GM21367 (cell line): ENCODE measurements around the gene HAND2.
A peak's percentile ranks its signal among the peaks of the same experiment; 100 is the strongest.

Experiments
- ATAC-seq: cut with Tn5 transposase; IDR thresholded peaks from one replicate; pipeline ENCODE4 v1.9.1; 2021; ENCODE audit not compliant: unreplicated experiment

The HAND2 gene

DNA sequence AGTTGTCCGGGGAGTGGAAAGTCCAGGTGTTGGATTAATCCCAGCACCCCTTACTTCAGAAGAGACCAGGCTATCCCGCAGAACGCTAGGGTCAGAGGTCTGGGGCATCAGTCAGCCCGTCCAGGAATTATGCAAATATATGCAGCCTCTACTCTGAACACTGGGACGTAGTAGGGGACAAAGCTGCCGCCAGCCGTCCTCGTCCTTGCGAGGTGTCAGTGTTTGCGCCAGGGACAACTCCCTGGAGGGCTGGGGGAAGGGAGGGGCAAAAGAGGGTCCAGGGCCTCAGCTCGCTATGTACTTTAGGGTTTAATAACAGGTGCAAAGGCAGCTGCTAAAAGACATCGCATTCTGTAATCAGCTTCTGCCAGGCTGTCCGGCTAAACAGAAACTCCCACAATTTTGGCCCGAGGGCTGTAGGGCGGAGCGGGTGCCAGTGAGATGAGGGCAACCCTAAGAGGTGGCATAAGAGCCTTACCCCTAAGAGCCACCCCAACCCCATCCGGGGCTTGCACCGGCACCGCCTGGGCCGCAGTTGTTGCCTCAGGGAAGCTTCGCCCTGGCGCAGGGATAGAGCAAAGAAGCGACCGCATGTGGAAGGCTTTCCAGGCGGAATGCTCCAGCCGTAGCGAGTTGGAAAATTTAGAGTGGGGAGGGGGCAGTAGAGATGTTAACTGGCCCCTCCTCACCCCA lies 8.4 kb downstream of the HAND2 start:
- no peak for ATAC-seq

DNA sequence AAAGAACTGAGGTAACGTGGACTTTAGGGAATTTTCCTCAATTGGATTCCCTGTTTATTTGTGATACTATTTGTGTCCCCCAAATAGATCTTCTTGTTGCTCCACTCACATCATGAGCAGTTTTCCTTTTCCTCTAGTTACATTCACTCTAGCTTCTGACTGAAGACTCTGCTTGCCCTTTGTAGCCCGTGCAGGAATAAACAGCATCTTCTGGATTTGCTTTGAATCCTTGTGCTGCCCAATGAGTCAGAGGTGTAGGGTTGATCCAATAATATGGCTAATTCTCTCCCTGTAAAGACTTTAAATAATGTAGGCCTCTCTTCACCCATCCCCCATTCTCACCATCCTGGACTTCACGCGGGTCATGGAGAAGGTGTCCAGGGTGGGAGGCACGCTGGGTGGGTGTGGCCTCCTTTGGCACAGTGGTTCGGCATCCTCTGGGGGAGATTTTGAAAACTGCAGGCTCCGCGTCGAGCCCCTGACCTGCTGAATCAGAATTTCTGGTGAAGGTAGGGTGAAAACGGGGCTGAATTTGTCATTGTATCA lies 9.0 kb downstream of the HAND2 start:
- ATAC-seq = no peak

DNA sequence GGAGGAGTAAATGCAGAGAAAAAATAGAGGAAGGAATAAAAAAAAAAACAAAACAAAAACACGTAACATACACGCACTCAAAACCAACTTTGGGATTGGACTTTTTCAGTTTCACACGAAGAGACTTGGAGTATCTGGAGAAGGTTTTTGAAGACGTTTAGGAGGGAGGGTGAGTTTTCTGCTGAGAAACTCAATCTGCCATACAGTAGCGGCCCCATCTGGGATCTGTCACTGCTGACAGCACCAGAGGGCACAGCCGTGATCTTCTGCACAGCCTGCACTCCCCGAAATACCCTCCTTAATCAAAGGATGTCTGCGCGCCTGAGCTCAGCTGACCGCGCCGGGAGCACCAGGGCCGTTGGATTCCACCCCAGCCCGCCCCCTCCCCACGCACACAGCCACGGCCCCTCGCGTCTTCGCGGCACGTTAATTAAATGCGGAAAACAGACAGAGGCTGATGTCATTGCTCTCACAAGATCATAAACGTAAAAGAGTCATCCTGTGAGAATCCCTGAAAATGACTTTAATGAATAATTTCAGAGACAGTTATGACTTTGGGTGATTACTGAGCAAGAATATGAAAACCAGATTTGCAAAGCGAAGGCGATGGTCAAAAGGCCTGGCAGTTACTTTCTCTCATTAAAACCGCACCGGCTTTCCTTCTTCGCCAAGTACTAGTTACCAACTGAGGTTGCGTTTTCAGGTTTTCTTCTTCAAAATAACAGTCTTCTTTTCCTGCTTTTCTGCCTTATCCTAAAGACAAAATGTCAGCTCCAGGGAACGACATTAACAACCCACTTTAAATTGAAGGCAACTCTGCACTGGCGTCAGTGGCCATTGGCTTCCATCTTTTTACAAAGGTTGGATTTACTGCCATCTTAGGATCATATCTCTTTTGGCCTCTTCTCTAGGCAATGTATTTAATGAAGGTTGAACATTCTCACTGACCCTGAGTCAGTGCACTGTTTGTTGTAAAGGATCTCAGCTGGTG lies 10.6 kb downstream of the HAND2 start:
- no peak for ATAC-seq

DNA sequence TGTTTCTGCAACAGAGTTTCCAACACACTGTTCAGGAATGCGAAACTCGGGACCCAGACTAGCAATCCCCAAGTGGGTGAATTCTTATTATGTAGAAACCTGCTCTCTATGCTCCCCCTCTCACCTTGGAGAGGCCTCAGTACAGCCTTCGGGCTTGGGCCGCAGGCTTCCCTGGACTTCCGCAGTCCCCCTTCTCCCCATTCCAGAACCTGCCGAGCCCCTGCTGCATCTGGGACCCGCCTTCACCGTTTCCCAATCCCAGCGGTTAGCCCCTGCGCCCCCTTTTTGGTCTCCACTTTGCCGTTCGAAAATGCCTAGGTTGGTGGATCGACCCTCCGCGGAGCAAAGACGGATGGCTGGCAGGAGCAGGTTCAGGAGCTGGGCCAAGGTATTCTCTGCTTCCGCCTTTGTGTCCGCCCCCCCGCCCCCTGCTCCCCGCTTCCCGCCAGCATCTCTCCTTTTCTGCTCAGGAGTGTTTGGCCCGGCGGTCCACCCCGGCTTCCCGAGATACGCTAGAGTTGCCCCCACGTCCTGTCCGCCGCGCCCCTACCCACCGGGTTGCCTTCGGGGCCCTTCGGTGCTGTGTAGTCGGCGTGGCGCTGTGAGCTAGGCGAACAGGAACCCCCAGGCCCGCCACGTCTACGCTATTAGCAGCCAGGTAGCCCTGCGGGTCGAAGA lies 11.5 kb downstream of the HAND2 start:
- ATAC-seq = no peak

DNA sequence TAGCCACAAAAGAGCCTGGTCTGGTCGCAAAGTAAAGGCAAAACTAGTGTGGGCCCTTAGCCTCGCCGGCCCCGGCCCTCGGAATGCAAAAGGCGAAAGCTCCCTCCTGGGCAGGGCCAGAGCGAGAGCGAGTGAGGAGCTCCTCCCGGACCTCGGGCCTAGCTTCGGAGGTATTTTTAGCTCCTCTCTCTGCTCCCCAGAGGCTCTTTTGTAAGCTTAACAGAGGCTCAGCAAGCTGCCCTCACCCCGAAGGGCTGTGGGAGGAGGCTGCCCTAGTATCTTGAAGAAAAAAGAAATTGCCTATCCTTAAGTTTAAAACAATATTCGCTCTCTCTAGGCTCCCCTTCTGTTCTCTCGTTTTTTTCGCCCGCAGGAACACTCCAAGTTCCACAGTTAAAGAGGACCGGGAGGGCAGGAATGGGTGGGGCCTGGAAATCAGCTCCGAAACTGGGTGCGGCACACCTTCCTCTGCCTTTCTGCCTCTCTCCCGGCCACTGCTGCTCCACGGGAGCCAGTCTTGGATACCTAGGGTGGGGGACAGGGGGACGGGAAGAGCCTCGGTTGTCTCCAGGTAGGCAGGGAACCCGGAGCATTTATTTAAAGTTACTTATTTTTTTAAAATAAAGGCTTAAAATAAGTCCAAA lies 12.1 kb downstream of the HAND2 start:
- ATAC-seq = no peak

DNA sequence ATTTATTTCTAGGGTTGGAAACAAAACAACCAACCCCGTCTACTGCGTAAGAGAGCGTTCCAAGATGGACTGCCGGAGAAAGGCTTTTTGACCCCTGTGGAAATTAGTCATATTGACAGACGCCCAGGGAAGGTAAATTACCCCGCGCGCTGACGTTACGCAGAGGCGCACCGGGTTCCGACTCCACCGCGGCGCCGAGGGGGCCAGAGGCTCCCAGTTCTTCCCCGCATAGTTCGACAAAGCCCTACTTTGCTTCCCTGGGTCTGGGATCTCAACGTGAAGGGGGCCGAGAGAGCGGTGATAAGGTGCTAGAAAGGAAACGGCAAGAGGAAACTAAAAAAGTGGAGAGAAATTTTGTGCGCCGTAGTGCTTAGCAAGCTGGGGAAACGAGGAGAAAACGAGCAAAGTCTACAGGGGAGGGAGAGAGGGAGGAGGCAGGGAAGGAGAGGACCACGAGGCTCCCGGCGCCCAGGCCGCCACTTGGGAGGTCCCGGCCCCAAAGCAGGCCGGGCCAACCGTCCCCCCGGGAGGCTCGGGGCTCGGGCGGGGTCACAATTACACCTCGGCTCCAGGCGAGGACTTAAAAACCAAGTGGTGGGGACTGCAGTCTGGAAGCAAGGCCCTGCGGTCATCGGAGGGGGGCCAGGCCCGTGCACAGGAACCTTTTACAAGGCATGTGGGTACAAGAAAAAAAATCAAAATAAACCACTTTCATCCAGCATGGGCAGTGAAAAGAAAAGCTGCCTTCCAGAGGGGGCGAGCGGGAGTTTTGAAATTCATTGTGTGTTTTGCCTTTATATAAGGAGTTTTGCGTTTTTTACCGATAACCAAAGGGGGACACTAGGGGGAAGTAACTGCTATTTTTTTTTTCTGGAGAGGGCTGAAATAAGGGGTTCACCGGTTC lies 13.2 kb downstream of the HAND2 start:
- no peak for ATAC-seq

DNA sequence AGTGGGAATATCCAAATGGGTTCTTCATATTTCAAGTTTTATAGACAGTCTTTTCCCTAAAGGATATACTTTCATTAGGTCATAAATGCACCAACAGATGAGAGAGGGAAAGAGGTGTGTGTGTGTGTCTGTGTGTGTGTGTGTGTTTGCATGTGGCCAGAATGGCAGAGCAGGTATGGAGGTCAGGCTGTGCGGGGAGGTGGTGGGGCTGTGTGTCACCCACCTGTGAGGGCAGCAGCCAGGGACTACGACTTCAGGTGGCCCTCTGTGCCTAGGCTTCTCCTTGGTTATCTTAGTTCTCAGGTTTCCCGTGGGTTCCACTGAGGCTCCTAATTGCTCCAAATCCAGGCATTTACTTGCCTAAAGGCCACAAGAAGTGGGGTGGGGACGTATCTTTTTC lies 14.6 kb downstream of the HAND2 start:
- no peak for ATAC-seq

DNA sequence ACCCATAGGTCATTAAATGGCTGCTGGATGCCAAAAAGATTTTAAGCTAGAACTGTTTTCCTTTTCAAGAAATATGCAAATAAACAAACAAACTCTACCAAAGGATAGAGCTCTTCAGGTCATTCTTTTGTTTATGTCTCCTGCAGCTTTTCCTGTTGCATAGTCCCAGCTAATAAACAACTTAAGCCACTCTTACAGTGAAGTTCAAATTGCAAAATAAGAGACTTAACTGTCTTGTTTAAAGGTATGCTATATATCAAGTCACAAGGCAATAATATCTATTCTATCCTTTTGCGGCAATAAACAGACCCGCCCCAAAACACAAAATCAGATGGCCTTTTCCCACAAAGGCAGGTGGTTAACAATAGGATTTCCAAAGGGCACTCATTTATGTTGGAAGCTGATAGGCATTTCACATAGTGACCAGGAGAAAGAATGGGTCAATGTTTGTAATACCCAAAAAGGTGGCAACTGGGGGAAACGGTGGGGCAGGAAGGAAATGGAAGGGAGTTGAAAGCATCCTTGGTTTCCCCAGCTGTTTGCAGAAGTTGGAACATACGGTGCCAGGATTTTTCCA lies 15.3 kb downstream of the HAND2 start:
- no peak for ATAC-seq

DNA sequence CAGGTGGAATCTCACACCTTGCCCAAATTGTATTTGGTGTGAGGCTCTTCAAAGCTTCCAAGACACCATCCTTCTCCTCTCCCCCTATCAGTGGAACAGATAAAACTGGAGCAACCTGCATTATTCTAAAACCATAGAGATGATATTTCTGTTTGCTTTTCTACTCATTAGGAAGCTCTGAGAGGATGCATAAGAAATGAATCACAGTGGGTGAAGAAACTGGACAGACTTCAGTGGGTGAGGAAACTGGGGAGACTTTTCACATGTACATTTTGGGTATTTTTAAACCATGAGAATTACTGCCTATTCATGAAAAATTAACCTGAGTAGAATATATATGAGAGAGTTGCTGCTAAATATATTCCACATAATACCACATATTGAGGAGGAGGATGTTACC lies 16.4 kb downstream of the HAND2 start:
- no peak for ATAC-seq

DNA sequence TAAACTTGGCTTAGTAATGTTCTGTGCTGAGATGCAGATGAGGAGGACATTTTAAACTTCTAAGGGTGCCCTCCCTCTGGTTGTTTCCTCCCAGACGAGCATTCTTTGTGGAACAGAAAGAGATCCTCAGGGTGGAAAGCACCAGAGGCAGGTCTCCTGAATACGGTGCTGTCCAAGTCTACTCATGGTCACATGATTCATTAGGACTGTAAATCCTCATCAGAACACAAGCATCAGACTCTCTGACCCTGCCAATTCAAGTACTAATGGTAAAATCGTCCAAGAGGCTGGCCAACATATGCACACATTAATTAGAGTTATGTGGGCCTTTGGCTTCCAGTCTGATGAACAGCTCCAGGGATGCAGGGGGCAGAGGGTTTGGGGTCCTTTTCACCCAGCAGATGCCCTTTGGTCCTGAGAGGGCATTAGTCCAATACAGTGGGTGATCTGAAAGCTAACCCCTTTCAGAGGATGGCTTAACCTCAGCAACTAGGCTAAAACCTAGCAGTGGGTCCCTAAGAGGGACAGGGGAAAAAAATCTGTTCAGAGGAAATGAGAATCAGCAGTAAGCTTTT lies 18.2 kb downstream of the HAND2 start:
- ATAC-seq = no peak

DNA sequence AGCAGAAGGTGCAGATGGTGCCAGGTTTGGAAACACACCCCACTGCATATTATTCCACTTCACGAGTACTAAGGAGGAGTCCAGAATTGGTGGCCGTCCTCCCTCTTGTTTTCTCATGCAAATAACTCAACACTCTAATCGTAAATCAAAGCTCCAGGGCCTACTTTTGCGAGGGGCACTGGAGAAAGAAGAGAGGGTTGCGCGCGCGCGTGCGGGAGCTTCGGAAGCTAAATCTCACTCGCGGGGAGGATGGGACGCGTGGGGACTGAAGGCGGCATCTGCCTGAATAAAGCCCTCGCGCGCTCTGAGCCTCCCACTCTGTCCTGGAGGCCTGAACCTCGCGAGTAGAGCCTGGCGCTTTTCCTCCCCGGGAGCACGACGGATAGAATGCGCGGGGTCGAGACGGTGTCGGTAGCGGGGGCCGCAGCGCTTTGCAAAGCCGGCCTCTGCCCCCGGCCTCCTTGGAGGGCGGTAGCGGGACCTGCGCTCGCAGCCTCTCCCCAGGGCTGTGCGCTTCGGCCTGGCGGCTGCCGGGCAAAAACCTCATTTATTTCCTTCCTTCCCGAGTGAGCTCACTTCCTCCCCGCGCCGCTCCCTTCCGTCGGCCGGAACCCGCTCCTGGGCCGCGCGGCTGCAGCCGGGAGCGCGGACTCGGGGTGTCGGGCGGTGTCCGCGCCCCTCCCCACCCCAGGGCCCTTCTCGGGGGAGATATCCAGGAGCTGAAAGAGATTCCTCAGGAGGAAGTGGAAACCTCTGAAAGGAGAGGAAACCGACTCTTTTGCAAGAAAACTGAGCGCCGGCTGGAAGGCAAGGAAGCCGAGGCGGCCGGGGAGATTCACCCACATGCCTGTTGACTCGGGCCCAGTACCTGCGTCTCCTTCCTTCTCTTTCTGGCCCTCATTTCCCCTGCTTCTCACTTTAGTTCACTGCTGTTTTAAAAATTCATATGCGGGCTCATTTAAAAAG lies 20.7 kb downstream of the HAND2 start:
- ATAC-seq = no peak

DNA sequence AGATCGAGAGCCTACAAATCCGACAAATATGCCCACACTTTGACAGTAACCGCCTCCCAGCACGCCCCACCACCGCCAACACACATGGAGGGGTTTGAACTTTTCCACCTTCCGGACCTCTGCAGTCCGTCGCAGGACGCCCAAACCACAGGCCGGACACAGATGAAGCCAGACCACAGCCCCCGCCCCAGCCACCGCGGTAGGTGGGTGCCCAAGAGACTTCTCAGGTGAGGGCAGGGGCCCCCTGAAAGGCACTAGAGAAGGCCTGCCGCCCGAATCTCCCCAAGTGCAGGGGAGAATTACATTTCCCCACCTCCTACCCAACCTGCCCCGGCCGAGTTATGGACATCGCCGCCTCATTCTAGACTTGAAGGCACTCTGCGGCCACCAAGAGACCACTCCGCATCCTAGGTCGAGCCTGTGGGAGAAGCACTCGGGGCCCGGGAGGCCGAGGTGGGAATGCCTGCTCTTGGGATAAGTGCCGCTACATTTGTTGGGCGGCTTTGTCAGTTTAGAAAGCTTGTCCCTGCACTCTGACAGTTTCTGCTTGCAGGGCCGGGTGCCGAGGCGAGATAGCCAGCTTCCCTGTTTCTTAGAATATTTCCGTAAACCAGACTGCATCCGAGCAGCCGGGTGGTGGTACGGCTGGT lies 21.5 kb downstream of the HAND2 start:
- no peak for ATAC-seq

DNA sequence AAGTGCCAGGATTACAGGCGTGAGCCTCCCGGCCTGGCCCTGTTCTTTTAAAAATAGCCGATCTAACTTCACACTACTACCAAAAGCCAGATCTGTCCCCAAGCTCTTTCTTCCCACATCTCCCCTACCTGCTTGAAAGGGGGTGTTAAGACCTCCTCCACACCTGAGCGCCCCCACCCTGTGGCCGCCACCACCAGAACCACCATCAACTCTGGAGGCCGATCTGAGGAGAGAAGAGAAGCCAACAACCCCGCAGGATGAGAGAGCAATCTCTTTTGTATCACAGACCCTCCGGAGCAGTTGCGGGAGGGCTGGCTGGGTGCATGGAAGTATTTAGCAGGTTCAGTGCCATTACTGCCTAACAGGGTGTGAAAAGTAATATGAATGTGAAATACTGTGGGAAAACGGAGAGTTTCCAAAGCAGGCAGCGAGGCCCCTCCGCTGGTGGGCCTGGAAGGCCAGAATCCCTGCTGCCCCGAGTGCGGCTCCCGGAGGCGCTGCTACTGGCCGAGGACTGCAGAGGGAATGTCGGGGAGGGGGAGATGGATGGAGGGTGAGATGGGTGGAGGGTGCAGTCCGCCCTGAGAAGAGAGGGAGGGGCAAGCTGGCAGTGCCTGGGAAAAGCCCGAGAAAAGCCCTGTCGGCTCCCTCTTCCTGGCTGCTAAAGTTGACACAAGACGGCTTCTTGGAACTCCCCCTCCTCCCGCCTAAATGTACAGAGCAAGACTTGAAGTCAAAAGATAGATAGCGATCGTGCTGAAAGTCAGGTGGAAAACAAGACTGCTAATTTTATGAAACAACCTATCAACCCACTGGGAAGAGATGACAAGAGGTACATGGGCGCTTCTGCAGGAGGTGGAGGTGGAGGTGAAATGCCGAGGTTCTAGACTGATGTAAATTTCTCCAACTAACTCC lies 22.3 kb downstream of the HAND2 start:
- no peak for ATAC-seq

DNA sequence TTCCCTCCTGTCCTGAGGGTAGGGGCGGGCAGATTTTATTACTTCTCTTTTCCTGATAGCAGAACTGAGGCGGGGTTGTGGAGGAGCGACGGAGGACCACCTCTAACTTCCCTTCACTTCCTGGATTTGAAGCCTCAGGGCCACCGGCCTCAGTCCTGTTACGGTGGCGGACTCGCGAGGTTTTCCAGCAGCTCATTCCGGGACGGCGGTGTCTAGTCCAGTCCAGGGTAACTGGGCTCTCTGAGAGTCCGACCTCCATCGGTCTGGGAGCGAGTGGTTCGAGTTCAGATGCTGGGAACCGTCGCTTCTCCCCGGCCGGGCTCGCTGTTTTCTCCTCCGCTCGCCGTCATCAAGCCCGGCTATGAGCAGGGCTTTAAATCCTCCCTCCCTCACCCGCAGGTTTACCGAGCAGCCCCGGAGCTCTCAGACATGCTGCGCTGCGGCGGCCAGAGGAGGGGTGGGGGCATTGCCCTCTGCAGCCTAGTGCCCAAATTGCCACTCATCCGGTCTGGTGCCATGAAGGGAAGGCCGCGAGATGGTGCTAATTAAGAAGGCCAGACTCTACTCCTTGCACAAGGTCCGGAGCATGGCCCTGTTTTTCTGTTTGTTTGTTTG lies 23.3 kb downstream of the HAND2 start:
- peak; percentile 26 for ATAC-seq

DNA sequence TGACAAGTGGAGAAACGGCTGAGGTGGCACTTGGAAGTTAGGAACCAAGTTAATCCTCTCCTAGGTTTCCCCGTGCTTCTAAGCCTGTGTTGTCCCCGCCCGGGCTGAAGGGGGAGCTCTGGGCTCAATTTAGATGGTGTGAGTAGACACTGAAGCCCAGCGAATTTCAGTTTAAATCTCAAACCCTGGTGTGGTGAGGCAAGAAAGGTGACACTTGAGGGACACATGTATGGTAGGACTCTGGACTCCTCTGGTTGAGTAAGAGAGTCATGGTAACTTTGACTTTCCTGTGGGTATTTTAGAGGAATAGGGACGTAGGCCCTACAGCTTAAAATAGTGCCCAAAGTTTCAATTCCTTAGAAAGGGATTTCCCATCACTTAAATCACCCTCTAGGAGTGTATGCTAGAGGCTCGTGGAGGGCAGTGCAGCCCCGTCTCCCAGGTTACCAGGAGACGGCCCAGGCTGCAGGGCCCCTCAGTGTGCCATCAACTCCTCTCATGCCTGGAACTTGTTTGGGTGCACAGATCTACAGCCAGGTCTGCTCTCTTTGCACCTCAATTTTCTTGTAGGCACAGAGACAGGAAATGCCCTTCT lies 24.0 kb downstream of the HAND2 start:
- peak; percentile 78 for ATAC-seq

DNA sequence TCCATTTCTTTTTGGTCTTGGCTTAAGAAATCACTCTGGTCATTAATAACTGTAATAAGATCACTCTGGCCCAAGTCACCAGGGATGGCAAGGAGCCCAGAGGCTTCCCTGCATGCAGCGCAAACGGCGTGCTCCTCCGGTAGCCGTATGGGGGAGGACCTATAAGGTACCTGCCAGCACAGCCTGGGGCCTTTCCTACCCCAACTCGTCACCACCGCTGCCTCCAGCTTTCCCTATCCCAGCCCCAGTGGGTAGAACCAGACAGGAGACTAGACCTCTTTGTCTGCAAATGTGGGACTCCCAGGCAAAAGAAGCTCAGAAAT lies 25.9 kb downstream of the HAND2 start:
- ATAC-seq = no peak
